ENCODE results near the gene FGD6. TPM values are rescaled to one million over a fixed set of nuclear protein-coding genes. Genes with fewer than 3 reads are reported as not detected.

Gene FGD6
- total RNA-seq, 4 donors from 2014 or later: 2.9 to 8.4 (median 4.4) TPM

DNA sequence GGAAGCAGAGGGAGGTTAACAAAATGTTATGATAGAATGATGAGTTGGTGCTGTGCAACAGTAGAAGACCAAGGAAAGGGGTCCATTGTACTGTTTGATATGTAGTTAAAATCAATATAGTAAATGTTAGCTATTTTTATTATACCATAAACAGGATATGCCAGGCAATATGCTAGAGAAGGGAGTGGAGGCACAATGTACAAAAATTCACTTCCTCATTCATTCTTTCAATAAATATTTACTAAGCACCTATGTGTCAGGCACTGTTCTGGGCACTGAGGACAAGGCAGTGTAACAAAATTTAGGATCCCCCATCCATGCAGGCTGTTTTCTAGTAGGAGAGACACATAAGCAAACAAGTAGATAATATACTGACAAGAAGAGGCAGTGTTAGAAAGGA lies 25.0 kb downstream of the FGD6 start:
- in situ Hi-C loops (cut with MboI; ENCODE audit: low sequenced_read_pairs in 4 of 4) (no loop called here), intact Hi-C loops (cut with DNase I; ENCODE audit: low total_unique reads) (no loop called here)
- DNase-seq (no peak), ATAC-seq (no peak)
- TF ChIP-seq POLR2A (IDR thresholded peaks at IDR 0.05) (no peak), CTCF (IDR thresholded peaks at IDR 0.05 in 4 of 5, conservative IDR thresholded peaks at IDR 0.05 in 1 of 5) (no peak)
- Histone ChIP-seq H3K27ac (no peak overlapping the region), H3K4me3 (no peak overlapping the region), H3K27me3 (no peaks in the 10 kb centered on the region), H3K4me1 (no peaks in the 10 kb centered on the region), H3K36me3 (no peaks in the 10 kb centered on the region), H3K9me3 (no peaks in the 10 kb centered on the region)

GRCh38 chr12:95191060-95191696 lies 26.1 kb downstream of the FGD6 start:
- DNase-seq (no peak), ATAC-seq (no peak)
- no peak for TF ChIP-seq POLR2A (IDR thresholded peaks at IDR 0.05)
- TF ChIP-seq CTCF (IDR thresholded peaks at IDR 0.05 in 4 of 5, conservative IDR thresholded peaks at IDR 0.05 in 1 of 5): no peak
- in situ Hi-C loops (cut with MboI; ENCODE audit: low sequenced_read_pairs in 4 of 4): no loop called here
- Histone ChIP-seq H3K4me3 (no peak overlapping the region), H3K27ac (no peak overlapping the region), H3K9me3 (no peaks in the 10 kb centered on the region), H3K36me3 (no peaks in the 10 kb centered on the region), H3K4me1 (no peaks in the 10 kb centered on the region), H3K27me3 (no peaks in the 10 kb centered on the region)
- intact Hi-C loops (cut with DNase I; ENCODE audit: low total_unique reads): no loop called here

GRCh38 chr12:95187865-95188415 lies 29.3 kb downstream of the FGD6 start:
- H3K9me3 ChIP-seq: no peaks in the 10 kb centered on the region
- in situ Hi-C loops (cut with MboI; ENCODE audit: low sequenced_read_pairs in 4 of 4): no loop called here

GRCh38 chr12:95185854-95186253 lies 31.4 kb downstream of the FGD6 start:
- Histone ChIP-seq H3K27me3 (no peaks in the 10 kb centered on the region), H3K9me3 (no peaks in the 10 kb centered on the region), H3K27ac (no peak overlapping the region), H3K4me3 (no peak overlapping the region), H3K36me3 (no peaks in the 10 kb centered on the region), H3K4me1 (no peaks in the 10 kb centered on the region)
- TF ChIP-seq POLR2A (IDR thresholded peaks at IDR 0.05) (no peak), CTCF (IDR thresholded peaks at IDR 0.05 in 4 of 5, conservative IDR thresholded peaks at IDR 0.05 in 1 of 5) (no peak)
- ATAC-seq: no peak
- intact Hi-C loops (cut with DNase I; ENCODE audit: low total_unique reads) (no loop called here), in situ Hi-C loops (cut with MboI; ENCODE audit: low sequenced_read_pairs in 4 of 4) (no loop called here)
- no peak for DNase-seq

More at GRCh38 chr12:95187865-95188415, 29.3 kb downstream of the FGD6 start:
- H3K36me3 ChIP-seq: no peaks in the 10 kb centered on the region
- no peak overlapping the region for H3K27ac ChIP-seq
- DNase-seq (no peak), ATAC-seq (no peak)
- no peaks in the 10 kb centered on the region for H3K4me1 ChIP-seq
- no peak overlapping the region for H3K4me3 ChIP-seq
- TF ChIP-seq CTCF (IDR thresholded peaks at IDR 0.05 in 4 of 5, conservative IDR thresholded peaks at IDR 0.05 in 1 of 5) (no peak), POLR2A (IDR thresholded peaks at IDR 0.05) (no peak)
- H3K27me3 ChIP-seq: no peaks in the 10 kb centered on the region
- intact Hi-C loops (cut with DNase I; ENCODE audit: low total_unique reads): no loop called here

Measured in gastrocnemius medialis (tissue), 4 donors.